HCT116 (cell line): ENCODE data around the gene PRKG1. TPM values are rescaled to one million over a fixed set of nuclear protein-coding genes. Genes with fewer than 3 reads are reported as not detected.

ENCODE experiments used
- ATAC-seq: fragments of 200-7000 bp; cut with Tn5 transposase; 2 replicates; pipeline ENCODE4 v1.9.1; 2020; ENCODE audit warnings: mild to moderate bottlenecking, moderate library complexity
- BruUV-seq: library from RNA; stranded (reverse); fragments of 400-500 nt; replicated peaks from 2 replicates; lab custom pipeline; 2021; lab: Mats Ljungman, UMichigan
- CTCF ChIA-PET: fragments of 300-600 bp; sonication (Branson Sonifier 250); formaldehyde crosslinking; loops from one replicate; lab custom pipeline; 2021; ENCODE audit warnings: antibody characterized with exemption; lab: Charles Lee
- POLR2A ChIA-PET: fragments of 300-600, 350-600 bp; sonication (Branson Sonifier 250); formaldehyde crosslinking; loops from one replicate; lab custom pipeline; 2021; ENCODE audit warnings: antibody characterized with exemption; lab: Charles Lee
- RAD21 ChIA-PET, 2 experiments: fragments of 300-600 bp; sonication (Branson Sonifier 250); formaldehyde crosslinking; loops; one replicate each; lab custom pipeline; 2023; ENCODE audit warnings: low total read pairs in 2 of 2; ENCODE audit not compliant: uncharacterized antibody in 2 of 2, unreplicated experiment in 2 of 2, low non-redundant PET in 1 of 2; lab: Charles Lee
- DNase-seq: peaks from one replicate; pipeline ENCODE4 v3.0.0-alpha.2; 2010; ENCODE audit warnings: low read depth, low spot score
- H2AFZ ChIP-seq: fragments of 200-600 bp; shearing (Covaris generic), sonication (generic); 2 replicates; pipeline ENCODE4 v1.6.1; 2017; ENCODE audit warnings: low read depth, mixed run types, mixed read lengths, antibody characterized with exemption, low read length; ENCODE audit not compliant: poor library complexity, severe bottlenecking
- H3K27ac ChIP-seq: 2 replicates; pipeline ENCODE4 v1.5.1; 2012; ENCODE audit warnings: low read depth, low read length
- H3K27me3 ChIP-seq: fragments of 200-600 bp; sonication (generic); 2 replicates; pipeline ENCODE4 v1.6.1; 2016; ENCODE audit warnings: mixed run types, low read length, mixed read lengths; ENCODE audit not compliant: insufficient read depth
- H3K36me3 ChIP-seq, 2 experiments: fragments of 200-500 bp in 1 of 2; fragments of 200-600 bp in 1 of 2; sonication (Bioruptor generic) in 1 of 2; sonication (generic) in 1 of 2; 2 replicates each; pipeline versions ENCODE4 v1.5.1 to v1.6.1; 2014 to 2016; ENCODE audit warnings: low read length in 2 of 2, inconsistent platforms in 1 of 2, mixed read lengths in 1 of 2, mixed run types in 1 of 2; ENCODE audit not compliant: insufficient read depth in 2 of 2, control insufficient read depth in 1 of 2
- H3K4me1 ChIP-seq, 2 experiments: fragments of 200-600 bp in 1 of 2; sonication (generic) in 1 of 2; 2 replicates each; pipeline versions ENCODE4 v1.5.1 to v1.6.1; 2012 to 2017; ENCODE audit warnings: low read length in 2 of 2, inconsistent platforms in 1 of 2, mild to moderate bottlenecking in 1 of 2, mixed read lengths in 1 of 2, mixed run types in 1 of 2, moderate library complexity in 1 of 2; ENCODE audit not compliant: insufficient read depth in 2 of 2, control insufficient read depth in 1 of 2
- H3K4me2 ChIP-seq: fragments of 200-600 bp; sonication (generic); 2 replicates; pipeline ENCODE4 v1.6.1; 2017; ENCODE audit warnings: mixed run types, low read length, mixed read lengths
- H3K4me3 ChIP-seq, 2 experiments: fragments of 200-600 bp in 1 of 2; sonication (generic) in 1 of 2; replicated peaks in 1 of 2; 2 replicates each; pipeline ENCODE4 v1.5.1; 2011 to 2016; ENCODE audit warnings: low read length in 2 of 2, control low read depth in 1 of 2, low read depth in 1 of 2, mild to moderate bottlenecking in 1 of 2, mixed read lengths in 1 of 2, mixed run types in 1 of 2
- H3K79me2 ChIP-seq: fragments of 200-600 bp; sonication (generic); 2 replicates; pipeline ENCODE4 v1.6.1; 2017; ENCODE audit warnings: mild to moderate bottlenecking, mixed run types, low read length, moderate library complexity, mixed read lengths; ENCODE audit not compliant: insufficient read depth
- H3K9ac ChIP-seq: fragments of 200-600 bp; sonication (generic); 2 replicates; pipeline ENCODE4 v1.6.1; 2016; ENCODE audit warnings: low read length, mixed read lengths
- H3K9me2 ChIP-seq: fragments of 200-600 bp; sonication (generic), shearing (Covaris generic); 2 replicates; pipeline ENCODE4 v1.6.1; 2017; ENCODE audit warnings: mixed run types, mild to moderate bottlenecking, moderate library complexity; ENCODE audit not compliant: insufficient read depth
- H3K9me3 ChIP-seq, 2 experiments: fragments of 200-500 bp in 1 of 2; fragments of 200-600 bp in 1 of 2; sonication (Bioruptor generic) in 1 of 2; sonication (generic) in 1 of 2; 2 replicates each; pipeline ENCODE4 v1.6.1; 2014 to 2017; ENCODE audit warnings: low read length in 2 of 2, mixed read lengths in 2 of 2, inconsistent platforms in 1 of 2, low read depth in 1 of 2, mild to moderate bottlenecking in 1 of 2, mixed run types in 1 of 2, moderate library complexity in 1 of 2; ENCODE audit not compliant: control insufficient read depth in 1 of 2, insufficient read depth in 1 of 2
- H4K20me1 ChIP-seq: fragments of 200-600 bp; sonication (generic), shearing (Covaris generic); 2 replicates; pipeline ENCODE4 v1.6.1; 2017; ENCODE audit warnings: mixed run types, mild to moderate bottlenecking, moderate library complexity; ENCODE audit not compliant: insufficient read depth
- CBX3 ChIP-seq: IDR thresholded peaks from 2 replicates; pipeline ENCODE4 v1.6.1; 2012; ENCODE audit warnings: low read depth
- CEBPB ChIP-seq: IDR thresholded peaks from 2 replicates; pipeline ENCODE4 v1.6.1; 2012; ENCODE audit warnings: low read depth
- EGR1 ChIP-seq: IDR thresholded peaks from 2 replicates; pipeline ENCODE4 v1.6.1; 2012; ENCODE audit warnings: low read depth
- ELF1 ChIP-seq: IDR thresholded peaks from 2 replicates; pipeline ENCODE4 v1.6.1; 2012; ENCODE audit warnings: low read depth, borderline replicate concordance
- EZH2 ChIP-seq: fragments of 200-600 bp; sonication (generic); IDR thresholded peaks from 2 replicates; pipeline ENCODE4 v1.6.1; 2017; ENCODE audit warnings: antibody characterized with exemption, mixed run types
- POLR2AphosphoS5 ChIP-seq: IDR thresholded peaks from 2 replicates; pipeline ENCODE4 v1.6.1; 2011; ENCODE audit warnings: mild to moderate bottlenecking, low read depth, low read length, moderate library complexity
- SIN3A ChIP-seq: IDR thresholded peaks from 2 replicates; pipeline ENCODE4 v1.6.1; 2012; ENCODE audit warnings: low read depth
- SP1 ChIP-seq: IDR thresholded peaks from 2 replicates; pipeline ENCODE4 v1.6.1; 2012; ENCODE audit warnings: low read depth
- SRF ChIP-seq: IDR thresholded peaks from 2 replicates; pipeline ENCODE4 v1.6.1; 2012; ENCODE audit warnings: low read depth
- YY1 ChIP-seq: IDR thresholded peaks from 2 replicates; pipeline ENCODE4 v1.6.1; 2011; ENCODE audit warnings: low read length, low read depth, moderate library complexity, mild to moderate bottlenecking; ENCODE audit not compliant: insufficient replicate concordance; ENCODE audit errors: extremely low read depth
- ZNF274 ChIP-seq: fragments of 200-500 bp; sonication (Bioruptor generic); IDR thresholded peaks from 2 replicates; pipeline ENCODE4 v1.6.1; 2014; ENCODE audit warnings: mild to moderate bottlenecking, low read depth, low read length, inconsistent platforms
- intact Hi-C: fragments of 100-400 bp; cut with micrococcal nuclease; formaldehyde crosslinking; loops from 2 replicates; pipeline ENCODE4 v1.10.0; 2022
- total RNA-seq: library from RNA; stranded (reverse); gene quantifications from one replicate; pipeline ENCODE4 v1.2.1, GENCODE V29; 2021; ENCODE audit not compliant: unreplicated experiment
- TF ChIP-seq, protein P1 (sequence below): IDR thresholded peaks from 2 replicates; pipeline ENCODE4 v1.6.1; 2012
- TF ChIP-seq, protein P2 (sequence below): IDR thresholded peaks from 2 replicates; pipeline ENCODE4 v1.6.1; 2012; ENCODE audit warnings: low read depth
- TF ChIP-seq, protein P3 (sequence below): IDR thresholded peaks from 2 replicates; pipeline ENCODE4 v1.6.1; 2012
- TF ChIP-seq, protein P4 (sequence below): IDR thresholded peaks from 2 replicates; pipeline ENCODE4 v1.6.1; 2011; ENCODE audit warnings: mild to moderate bottlenecking, low read length, moderate library complexity; ENCODE audit not compliant: insufficient replicate concordance; ENCODE audit errors: extremely low read depth

The PRKG1 gene
- total RNA-seq, 1 experiment from 2014 or later = 1.4 TPM

DNA sequence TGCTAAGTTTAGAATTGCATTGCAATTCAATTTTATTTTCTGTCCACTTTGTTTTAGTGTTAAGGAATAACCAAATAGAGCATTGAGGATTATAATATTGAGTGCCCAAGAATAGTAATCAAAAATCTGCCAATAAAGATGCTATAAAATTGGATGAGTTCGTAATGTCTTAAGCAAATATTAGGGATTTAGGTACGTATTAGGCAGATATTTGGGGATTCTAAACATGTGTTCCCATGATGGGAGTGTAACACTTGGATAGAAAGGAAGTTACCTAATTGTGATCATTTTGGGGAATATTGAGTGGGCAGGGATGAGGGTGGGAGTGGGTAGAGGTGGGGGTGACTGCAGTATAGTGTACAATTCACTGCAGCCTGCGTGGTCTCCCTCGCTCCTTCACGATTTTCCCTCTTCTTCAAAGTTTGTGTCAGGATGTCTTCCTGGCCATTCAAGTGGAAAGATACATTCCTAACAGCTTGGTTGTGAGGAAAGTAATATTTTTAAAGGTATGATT lies 1.3 kb upstream of the PRKG1 start:
- DNase-seq = no peak
- H3K4me3 ChIP-seq = no peak overlapping the region
- ChIA-PET RAD21 (interaction anchor here in 1 of 2 experiments (0.7 kb wide), 1 partner anchor 152 kb away, joined by 3 read pairs; no protein-coding TSS in a partner anchor), POLR2A (no interaction called here), CTCF (no interaction called here)
- H3K9me2 ChIP-seq = no peaks in the 10 kb centered on the region
- no peak overlapping the region for H3K27ac ChIP-seq
- H3K4me2 ChIP-seq = no peak overlapping the region
- no peak overlapping the region for H2AFZ ChIP-seq
- no peak for ATAC-seq
- H4K20me1 ChIP-seq = no peaks in the 10 kb centered on the region
- no peak for TF ChIP-seq SP1
- TF ChIP-seq, protein P1, sequence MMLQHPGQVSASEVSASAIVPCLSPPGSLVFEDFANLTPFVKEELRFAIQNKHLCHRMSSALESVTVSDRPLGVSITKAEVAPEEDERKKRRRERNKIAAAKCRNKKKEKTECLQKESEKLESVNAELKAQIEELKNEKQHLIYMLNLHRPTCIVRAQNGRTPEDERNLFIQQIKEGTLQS = no peak
- no peak for TF ChIP-seq CEBPB
- no peak for TF ChIP-seq SIN3A
- TF ChIP-seq EZH2 = no peak
- no peak for TF ChIP-seq ZNF274
- no peak for TF ChIP-seq YY1
- TF ChIP-seq ELF1 = no peak
- no peak for TF ChIP-seq POLR2AphosphoS5
- TF ChIP-seq, protein P2, sequence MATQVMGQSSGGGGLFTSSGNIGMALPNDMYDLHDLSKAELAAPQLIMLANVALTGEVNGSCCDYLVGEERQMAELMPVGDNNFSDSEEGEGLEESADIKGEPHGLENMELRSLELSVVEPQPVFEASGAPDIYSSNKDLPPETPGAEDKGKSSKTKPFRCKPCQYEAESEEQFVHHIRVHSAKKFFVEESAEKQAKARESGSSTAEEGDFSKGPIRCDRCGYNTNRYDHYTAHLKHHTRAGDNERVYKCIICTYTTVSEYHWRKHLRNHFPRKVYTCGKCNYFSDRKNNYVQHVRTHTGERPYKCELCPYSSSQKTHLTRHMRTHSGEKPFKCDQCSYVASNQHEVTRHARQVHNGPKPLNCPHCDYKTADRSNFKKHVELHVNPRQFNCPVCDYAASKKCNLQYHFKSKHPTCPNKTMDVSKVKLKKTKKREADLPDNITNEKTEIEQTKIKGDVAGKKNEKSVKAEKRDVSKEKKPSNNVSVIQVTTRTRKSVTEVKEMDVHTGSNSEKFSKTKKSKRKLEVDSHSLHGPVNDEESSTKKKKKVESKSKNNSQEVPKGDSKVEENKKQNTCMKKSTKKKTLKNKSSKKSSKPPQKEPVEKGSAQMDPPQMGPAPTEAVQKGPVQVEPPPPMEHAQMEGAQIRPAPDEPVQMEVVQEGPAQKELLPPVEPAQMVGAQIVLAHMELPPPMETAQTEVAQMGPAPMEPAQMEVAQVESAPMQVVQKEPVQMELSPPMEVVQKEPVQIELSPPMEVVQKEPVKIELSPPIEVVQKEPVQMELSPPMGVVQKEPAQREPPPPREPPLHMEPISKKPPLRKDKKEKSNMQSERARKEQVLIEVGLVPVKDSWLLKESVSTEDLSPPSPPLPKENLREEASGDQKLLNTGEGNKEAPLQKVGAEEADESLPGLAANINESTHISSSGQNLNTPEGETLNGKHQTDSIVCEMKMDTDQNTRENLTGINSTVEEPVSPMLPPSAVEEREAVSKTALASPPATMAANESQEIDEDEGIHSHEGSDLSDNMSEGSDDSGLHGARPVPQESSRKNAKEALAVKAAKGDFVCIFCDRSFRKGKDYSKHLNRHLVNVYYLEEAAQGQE = no peak
- TF ChIP-seq EGR1 = no peak
- TF ChIP-seq, protein P3, sequence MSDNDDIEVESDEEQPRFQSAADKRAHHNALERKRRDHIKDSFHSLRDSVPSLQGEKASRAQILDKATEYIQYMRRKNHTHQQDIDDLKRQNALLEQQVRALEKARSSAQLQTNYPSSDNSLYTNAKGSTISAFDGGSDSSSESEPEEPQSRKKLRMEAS = no peak
- TF ChIP-seq, protein P4, sequence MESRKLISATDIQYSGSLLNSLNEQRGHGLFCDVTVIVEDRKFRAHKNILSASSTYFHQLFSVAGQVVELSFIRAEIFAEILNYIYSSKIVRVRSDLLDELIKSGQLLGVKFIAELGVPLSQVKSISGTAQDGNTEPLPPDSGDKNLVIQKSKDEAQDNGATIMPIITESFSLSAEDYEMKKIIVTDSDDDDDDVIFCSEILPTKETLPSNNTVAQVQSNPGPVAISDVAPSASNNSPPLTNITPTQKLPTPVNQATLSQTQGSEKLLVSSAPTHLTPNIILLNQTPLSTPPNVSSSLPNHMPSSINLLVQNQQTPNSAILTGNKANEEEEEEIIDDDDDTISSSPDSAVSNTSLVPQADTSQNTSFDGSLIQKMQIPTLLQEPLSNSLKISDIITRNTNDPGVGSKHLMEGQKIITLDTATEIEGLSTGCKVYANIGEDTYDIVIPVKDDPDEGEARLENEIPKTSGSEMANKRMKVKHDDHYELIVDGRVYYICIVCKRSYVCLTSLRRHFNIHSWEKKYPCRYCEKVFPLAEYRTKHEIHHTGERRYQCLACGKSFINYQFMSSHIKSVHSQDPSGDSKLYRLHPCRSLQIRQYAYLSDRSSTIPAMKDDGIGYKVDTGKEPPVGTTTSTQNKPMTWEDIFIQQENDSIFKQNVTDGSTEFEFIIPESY = no peak
- no peak for TF ChIP-seq CBX3
- no peak for TF ChIP-seq SRF
- H3K9ac ChIP-seq = no peak overlapping the region
- no TSS peak for BruUV-seq
- H3K27me3 ChIP-seq = peaks cover 18% of the 10 kb centered on the region
- no peaks in the 10 kb centered on the region for H3K4me1 ChIP-seq
- intact Hi-C loops = no loop called here
- no peaks in the 10 kb centered on the region for H3K9me3 ChIP-seq
- H3K79me2 ChIP-seq = no peaks in the 10 kb centered on the region
- H3K36me3 ChIP-seq = no peaks in the 10 kb centered on the region
